Stomach (tissue), 9 donors: ENCODE results near the gene SLC16A2. TPM values are rescaled to one million over a fixed set of nuclear protein-coding genes. Genes with fewer than 3 reads are reported as not detected.
"Not testable (repeated sequence)": the region's sequence is repeated elsewhere in the genome, so short reads cannot be mapped to it uniquely, and the experiment has no call there.

ENCODE experiments used
- DNase-seq, 2 donors: peaks; one replicate each; pipeline versions ENCODE4 v3.0.0 to v3.0.0-alpha.2; 2013 to 2019
- H3K27ac ChIP-seq, 5 donors: fragments of 200-600 bp in 4 of 5; sonication (generic) in 4 of 5; one replicate each; pipeline ENCODE4 v1.5.1; 2013 to 2019; ENCODE audit warnings: mild to moderate bottlenecking in 1 of 5, moderate library complexity in 1 of 5
- H3K27me3 ChIP-seq, 3 donors: fragments of 200-600 bp; sonication (generic); one replicate each; pipeline ENCODE4 v1.5.1; 2017 to 2019; ENCODE audit warnings: mixed run types in 1 of 3
- H3K36me3 ChIP-seq, 4 donors: fragments of 200-600 bp; sonication (generic); 1 replicate in 3 of 4; 2 replicates in 1 of 4; pipeline ENCODE4 v1.5.1; 2016 to 2019
- H3K4me1 ChIP-seq, 4 donors: fragments of 200-600 bp; sonication (generic); one replicate each; pipeline ENCODE4 v1.5.1; 2016 to 2019
- H3K4me3 ChIP-seq, 4 donors: fragments of 200-600 bp; sonication (generic) in 3 of 4; one replicate each; pipeline ENCODE4 v1.5.1; 2016 to 2019; ENCODE audit warnings: mild to moderate bottlenecking in 1 of 4
- H3K9me3 ChIP-seq, 4 donors: fragments of 200-600 bp; sonication (generic); one replicate each; pipeline ENCODE4 v1.5.1; 2016 to 2019
- EP300 ChIP-seq: sonication (generic); formaldehyde crosslinking; IDR thresholded peaks from one replicate; pipeline ENCODE4 v1.6.1; 2017; ENCODE audit warnings: antibody characterized with exemption
- POLR2A ChIP-seq, 4 donors: fragments of 450-650 bp; IDR thresholded peaks; one replicate each; pipeline ENCODE4 v1.6.1; 2016; ENCODE audit warnings: antibody characterized with exemption in 4 of 4, control low read depth in 2 of 4, mild to moderate bottlenecking in 1 of 4, moderate library complexity in 1 of 4
- POLR2AphosphoS5 ChIP-seq, 3 donors: sonication (generic); formaldehyde crosslinking; IDR thresholded peaks; one replicate each; pipeline ENCODE4 v1.6.1; 2016; ENCODE audit warnings: antibody characterized with exemption in 3 of 3
- WGBS, 5 donors: extraction: QIAGEN DNeasy Blood & Tissue Kit in 3 of 5; methylation state at CpG; one replicate each; pipeline versions ENCODE4 v1.1.5 to v1.1.7; 2013 to 2018; 5-methylcytosine and 5-hydroxymethylcytosine counted together
- intact Hi-C: fragments of 100-400 bp; cut with DNase I; formaldehyde crosslinking; loops from one replicate; pipeline ENCODE4 v1.15.1; 2023; ENCODE audit warnings: low total_unique reads
- polyA plus RNA-seq, 3 donors: library from polyadenylated mRNA; stranded (reverse); fragments of 200-250 nt; gene quantifications; one replicate each; pipeline ENCODE4 v1.2.3, GENCODE V29; 2013
- total RNA-seq, 5 donors: library from RNA; depleted of rRNA; stranded (reverse); fragments of >200 nt; gene quantifications; one replicate each; pipeline versions ENCODE4 v1.1.0 to v1.2.3, GENCODE V29; 2014 to 2016
- TF ChIP-seq, protein P1 (sequence below), 7 experiments: fragments of 450-650 bp in 4 of 7; fragments of 200-600 bp in 3 of 7; sonication (generic) in 3 of 7; IDR thresholded peaks; one replicate each; pipeline ENCODE4 v1.5.1; 2016 to 2019; ENCODE audit warnings: antibody characterized with exemption in 7 of 7, control low read depth in 2 of 7, mild to moderate bottlenecking in 1 of 7
- donor health status: healthy with polysubstance abuse.
- donor health status: Bipolar disorder and iron deficiency.
- donor health status: healthy.

The SLC16A2 gene
- total and polyA plus RNA-seq, 8 donors, result 0.29 to 4.4 (median 2.4) TPM; not detected in 1

DNA sequence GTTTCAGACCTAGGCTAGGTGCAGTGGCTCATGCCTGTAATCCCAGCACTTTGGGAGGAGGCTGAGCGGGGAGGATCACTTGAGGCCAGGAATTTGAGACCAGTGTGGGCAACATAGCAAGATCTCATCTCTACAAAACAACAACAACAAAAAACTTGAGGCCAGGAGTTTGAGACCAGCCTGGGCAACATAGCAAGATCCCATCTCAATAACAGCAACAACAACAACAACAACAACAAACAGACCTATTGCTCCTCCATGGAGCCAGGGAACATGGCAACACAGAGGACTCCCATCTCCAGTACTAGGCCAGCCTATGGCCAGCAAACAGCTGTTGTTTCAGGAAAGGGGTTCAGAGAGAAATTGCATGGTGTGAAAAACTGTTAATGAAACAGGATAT lies 43.4 kb downstream of the SLC16A2 start:
- H3K9me3 ChIP-seq, result no peaks in the 10 kb centered on the region
- H3K4me3 ChIP-seq, result no peak overlapping the region
- no peak for DNase-seq
- intact Hi-C loops, result no loop called here
- H3K36me3 ChIP-seq, result no peaks in the 10 kb centered on the region
- H3K27me3 ChIP-seq, result peaks cover 0 to 9% (median 0%) of the 10 kb centered on the region in 3 donors
- 85 to 100% (median 89%) methylated on average over 1 of the region's 1 CpG for WGBS, 5 donors
- TF ChIP-seq EP300 (no peak), POLR2A (IDR thresholded peaks at IDR 0.05) (no peak), POLR2AphosphoS5 (IDR thresholded peaks at IDR 0.05) (no peak)
- TF ChIP-seq, protein P1, sequence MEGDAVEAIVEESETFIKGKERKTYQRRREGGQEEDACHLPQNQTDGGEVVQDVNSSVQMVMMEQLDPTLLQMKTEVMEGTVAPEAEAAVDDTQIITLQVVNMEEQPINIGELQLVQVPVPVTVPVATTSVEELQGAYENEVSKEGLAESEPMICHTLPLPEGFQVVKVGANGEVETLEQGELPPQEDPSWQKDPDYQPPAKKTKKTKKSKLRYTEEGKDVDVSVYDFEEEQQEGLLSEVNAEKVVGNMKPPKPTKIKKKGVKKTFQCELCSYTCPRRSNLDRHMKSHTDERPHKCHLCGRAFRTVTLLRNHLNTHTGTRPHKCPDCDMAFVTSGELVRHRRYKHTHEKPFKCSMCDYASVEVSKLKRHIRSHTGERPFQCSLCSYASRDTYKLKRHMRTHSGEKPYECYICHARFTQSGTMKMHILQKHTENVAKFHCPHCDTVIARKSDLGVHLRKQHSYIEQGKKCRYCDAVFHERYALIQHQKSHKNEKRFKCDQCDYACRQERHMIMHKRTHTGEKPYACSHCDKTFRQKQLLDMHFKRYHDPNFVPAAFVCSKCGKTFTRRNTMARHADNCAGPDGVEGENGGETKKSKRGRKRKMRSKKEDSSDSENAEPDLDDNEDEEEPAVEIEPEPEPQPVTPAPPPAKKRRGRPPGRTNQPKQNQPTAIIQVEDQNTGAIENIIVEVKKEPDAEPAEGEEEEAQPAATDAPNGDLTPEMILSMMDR (IDR thresholded peaks at IDR 0.05), result no peak
- no peaks in the 10 kb centered on the region for H3K4me1 ChIP-seq
- no peak overlapping the region for H3K27ac ChIP-seq

DNA sequence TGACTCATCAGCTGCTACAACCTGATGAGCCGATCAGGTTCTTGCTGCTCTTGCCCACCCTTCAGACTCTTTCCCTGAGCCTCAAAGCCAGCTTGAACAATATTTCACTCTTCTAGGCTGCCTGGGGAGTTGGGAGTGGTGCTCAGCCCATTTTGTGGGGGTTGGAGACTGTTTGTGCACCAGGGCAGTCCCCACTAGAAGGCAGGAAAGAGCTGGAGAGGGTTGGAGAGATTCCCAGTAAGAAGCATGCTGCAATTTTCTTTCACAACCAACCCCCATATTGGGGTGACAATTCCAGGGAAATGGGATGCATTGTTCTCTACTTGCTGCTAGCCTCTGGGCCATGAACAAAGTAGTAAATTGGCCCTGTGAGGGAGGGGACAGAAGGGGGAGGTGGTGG lies 44.1 kb downstream of the SLC16A2 start:
- Histone ChIP-seq H3K27me3 (peaks cover 0 to 9% (median 0%) of the 10 kb centered on the region in 3 donors), H3K4me1 (no peaks in the 10 kb centered on the region), H3K9me3 (peaks cover 0 to 4% (median 0%) of the 10 kb centered on the region in 4 donors), H3K36me3 (no peaks in the 10 kb centered on the region), H3K4me3 (no peak overlapping the region), H3K27ac (no peak overlapping the region)
- intact Hi-C loops, result no loop called here
- TF ChIP-seq POLR2A (IDR thresholded peaks at IDR 0.05) (no peak), POLR2AphosphoS5 (IDR thresholded peaks at IDR 0.05) (no peak), EP300 (no peak)
- TF ChIP-seq, protein P1 (IDR thresholded peaks at IDR 0.05), result no peak
- WGBS, 5 donors, result 82 to 100% (median 96%) methylated on average over 1 of the region's 1 CpG; no CpG with 5 or more reads in 1 of the 5 donors
- no peak for DNase-seq

DNA sequence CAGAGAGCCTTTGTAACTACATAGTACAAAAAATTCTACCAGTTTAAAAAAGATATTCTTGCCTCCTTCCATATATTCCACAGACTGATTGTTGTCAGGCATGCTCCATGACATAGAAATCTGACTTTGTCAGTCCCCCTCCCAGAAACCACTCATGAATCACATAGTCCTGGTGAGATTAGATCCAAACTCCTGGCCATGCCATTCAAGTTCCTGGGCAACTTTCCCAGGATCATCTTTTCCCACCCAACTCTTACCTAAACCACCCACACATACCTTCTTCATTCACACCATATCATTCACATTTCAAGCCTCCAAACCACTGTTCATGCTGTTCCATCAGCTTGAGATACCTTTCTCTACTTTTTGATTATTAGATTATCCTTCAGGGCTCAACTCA lies 46.4 kb downstream of the SLC16A2 start:
- H3K4me3 ChIP-seq, result no peak overlapping the region
- H3K9me3 ChIP-seq, result peaks cover 0 to 7% (median 0%) of the 10 kb centered on the region in 4 donors
- H3K27me3 ChIP-seq, result peaks cover 0 to 9% (median 0%) of the 10 kb centered on the region in 3 donors
- H3K36me3 ChIP-seq, result no peaks in the 10 kb centered on the region
- no peak overlapping the region for H3K27ac ChIP-seq
- TF ChIP-seq POLR2AphosphoS5 (IDR thresholded peaks at IDR 0.05) (no peak), POLR2A (IDR thresholded peaks at IDR 0.05) (no peak), EP300 (no peak)
- TF ChIP-seq, protein P1 (IDR thresholded peaks at IDR 0.05), result no peak
- DNase-seq, result no peak
- intact Hi-C loops, result no loop called here
- no peaks in the 10 kb centered on the region for H3K4me1 ChIP-seq

DNA sequence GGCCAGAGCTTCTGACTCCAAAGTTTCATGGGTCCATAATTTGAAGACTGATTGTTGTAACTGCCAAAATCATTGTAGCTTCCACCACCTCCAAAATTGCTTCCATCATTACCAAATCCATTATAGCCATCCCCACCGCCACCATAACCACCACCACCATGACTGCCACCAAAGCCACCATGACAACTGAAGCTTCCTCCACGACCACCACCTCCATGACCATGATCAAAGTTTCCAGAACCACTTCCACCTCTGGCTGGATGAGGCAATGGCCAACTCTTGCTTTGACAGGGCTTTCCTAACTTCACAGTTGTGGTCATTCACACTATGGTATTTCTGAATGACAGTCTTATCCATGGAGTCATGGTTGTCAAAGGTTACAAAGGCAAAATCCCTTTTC lies 51.8 kb downstream of the SLC16A2 start:
- DNase-seq, H3K27ac ChIP-seq, H3K36me3 ChIP-seq, H3K4me3 ChIP-seq, intact Hi-C loops, H3K4me1 ChIP-seq, H3K9me3 ChIP-seq, H3K27me3 ChIP-seq: not testable (repeated sequence)
- 71 to 95% (median 83%) methylated on average over 2 of the region's 2 CpGs for WGBS, 5 donors

DNA sequence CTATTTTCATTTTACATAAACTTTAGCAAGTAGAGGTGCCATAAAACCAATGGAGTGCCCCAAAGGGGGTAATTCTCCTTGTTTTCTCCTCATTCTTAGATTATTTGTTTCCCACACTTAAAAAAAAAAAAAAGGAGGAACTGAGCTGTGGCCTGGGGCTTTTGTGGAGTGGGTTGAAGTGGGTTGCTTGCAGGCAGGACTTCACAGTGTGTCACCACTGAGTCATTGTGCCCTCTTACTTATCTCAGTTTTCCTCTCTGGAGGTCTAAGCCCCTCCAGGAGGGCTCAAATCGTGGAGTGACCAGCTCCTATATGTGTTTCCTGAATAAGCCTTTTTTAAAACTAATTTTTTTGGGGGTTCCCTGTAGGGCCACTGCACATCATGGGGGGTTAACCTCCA lies 69.0 kb downstream of the SLC16A2 start:
- H3K9me3 ChIP-seq, result no peaks in the 10 kb centered on the region
- TF ChIP-seq POLR2AphosphoS5 (IDR thresholded peaks at IDR 0.05), result no peak
- no peak for TF ChIP-seq EP300
- TF ChIP-seq POLR2A (IDR thresholded peaks at IDR 0.05), result no peak
- TF ChIP-seq, protein P1 (IDR thresholded peaks at IDR 0.05), result no peak
- H3K36me3 ChIP-seq, result no peaks in the 10 kb centered on the region
- no peaks in the 10 kb centered on the region for H3K27me3 ChIP-seq
- H3K27ac ChIP-seq, result peak overlapping the region in 2 of 5 donors; percentile 33 to 55
- no peak overlapping the region for H3K4me3 ChIP-seq
- no peak for DNase-seq
- intact Hi-C loops, result no loop called here
- H3K4me1 ChIP-seq, result no peaks in the 10 kb centered on the region
- WGBS, 5 donors, result 49 to 89% (median 56%) methylated on average over 1 of the region's 1 CpG
